HG02884 (cell line): Measurements from ENCODE around the gene GGT5.
"Not testable (repeated sequence)": the region's sequence is repeated elsewhere in the genome, so short reads cannot be mapped to it uniquely, and the experiment has no call there.

Experiments
- ATAC-seq: cut with Tn5 transposase; IDR thresholded peaks from one replicate; pipeline ENCODE4 v1.9.1; 2021; ENCODE audit warnings: mild to moderate bottlenecking, moderate library complexity; ENCODE audit not compliant: unreplicated experiment

The GGT5 gene, protein sequence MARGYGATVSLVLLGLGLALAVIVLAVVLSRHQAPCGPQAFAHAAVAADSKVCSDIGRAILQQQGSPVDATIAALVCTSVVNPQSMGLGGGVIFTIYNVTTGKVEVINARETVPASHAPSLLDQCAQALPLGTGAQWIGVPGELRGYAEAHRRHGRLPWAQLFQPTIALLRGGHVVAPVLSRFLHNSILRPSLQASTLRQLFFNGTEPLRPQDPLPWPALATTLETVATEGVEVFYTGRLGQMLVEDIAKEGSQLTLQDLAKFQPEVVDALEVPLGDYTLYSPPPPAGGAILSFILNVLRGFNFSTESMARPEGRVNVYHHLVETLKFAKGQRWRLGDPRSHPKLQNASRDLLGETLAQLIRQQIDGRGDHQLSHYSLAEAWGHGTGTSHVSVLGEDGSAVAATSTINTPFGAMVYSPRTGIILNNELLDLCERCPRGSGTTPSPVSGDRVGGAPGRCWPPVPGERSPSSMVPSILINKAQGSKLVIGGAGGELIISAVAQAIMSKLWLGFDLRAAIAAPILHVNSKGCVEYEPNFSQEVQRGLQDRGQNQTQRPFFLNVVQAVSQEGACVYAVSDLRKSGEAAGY

DNA sequence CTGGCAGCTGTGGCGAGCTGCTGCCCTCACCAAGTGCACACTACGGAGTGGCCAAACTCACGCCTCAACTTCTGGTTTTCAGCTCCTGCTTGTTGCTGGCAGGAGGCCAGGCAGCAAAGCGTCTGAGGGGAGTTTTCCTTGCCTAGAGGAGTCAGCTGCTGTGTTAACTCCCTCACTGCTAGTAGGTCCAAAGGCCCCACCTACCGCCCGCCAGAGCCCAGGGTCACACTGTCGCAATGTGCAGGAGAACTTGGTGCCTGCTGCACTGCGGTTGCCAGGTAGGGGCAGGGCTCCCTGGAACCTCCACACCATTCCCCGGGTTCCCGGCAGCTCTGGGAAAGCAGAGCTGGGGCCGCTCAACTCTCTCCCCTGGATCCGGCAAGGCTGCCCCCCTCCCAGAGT lies at the start of gene GGT5:
Gene GGT5, minus strand, starts transcription at position 53 of the 402 bp plus-strand sequence. CDS start 357 bp downstream, outside the sequence.
- ATAC-seq = not testable (repeated sequence)

DNA sequence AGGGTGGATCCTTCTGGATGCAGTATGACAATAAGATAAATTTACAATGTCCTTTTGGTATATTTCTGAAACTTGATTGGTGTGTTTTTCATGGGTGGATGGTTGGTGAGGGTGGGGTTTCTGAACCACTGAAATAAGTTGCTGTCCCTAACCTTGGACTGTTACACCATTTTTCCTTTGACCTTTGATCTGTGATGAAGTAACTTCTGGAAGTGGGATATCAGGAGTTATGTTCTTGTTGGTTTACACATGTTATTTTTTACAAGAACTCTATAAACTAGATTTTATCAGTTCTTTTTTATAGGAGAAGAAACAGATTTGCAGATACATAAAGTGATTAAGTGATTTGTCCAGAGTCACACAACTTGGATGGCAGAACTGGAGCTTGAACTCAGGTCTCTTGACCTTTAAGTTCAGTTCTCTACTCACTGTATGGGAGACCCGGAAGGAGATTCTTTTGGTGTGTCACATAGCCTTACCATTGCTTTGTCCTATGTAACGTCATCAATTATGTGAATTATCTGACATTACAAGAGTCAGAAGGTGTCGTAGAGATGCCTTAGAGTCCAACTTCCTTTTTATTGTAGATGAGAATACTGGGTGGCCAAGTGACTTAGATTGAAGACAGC lies 47.4 kb upstream of the GGT5 start:
- ATAC-seq = not testable (repeated sequence)

DNA sequence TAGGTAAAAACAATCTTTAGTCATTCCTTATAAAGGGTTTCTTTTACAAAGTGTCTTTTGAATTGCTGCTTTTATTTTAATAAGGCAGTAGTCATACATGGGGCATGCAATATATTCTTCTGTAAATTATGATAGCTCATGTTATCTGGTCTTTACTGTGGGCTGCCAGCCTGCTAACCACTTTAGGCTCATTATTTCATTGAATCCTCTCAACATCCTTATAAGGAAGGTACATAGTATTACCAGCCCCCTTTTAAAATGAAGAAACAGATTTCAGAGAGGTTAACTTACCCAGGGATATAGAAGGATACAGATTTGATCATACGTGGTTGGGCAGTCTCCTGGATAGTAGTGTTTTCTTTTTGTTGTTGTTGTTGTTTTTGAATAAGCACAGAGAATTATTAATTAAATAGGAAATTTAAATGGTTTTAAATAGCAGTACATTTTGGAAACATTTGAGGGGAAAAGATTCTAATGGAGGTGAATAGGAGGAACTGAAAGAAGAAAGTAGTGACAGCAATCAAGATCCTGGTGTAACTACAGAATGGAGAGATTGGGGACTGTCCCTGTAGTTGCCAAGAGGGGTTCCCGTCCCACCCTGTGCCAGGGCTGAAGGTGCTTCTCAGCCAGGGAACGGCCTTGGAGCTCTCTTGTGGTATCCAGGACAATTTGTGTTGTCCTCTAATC lies 46.8 kb upstream of the GGT5 start:
- ATAC-seq = no peak

- ATAC-seq = no peak
Observed at GRCh38 chr22:24290459-24290858, 45.6 kb upstream of the GGT5 start.

DNA sequence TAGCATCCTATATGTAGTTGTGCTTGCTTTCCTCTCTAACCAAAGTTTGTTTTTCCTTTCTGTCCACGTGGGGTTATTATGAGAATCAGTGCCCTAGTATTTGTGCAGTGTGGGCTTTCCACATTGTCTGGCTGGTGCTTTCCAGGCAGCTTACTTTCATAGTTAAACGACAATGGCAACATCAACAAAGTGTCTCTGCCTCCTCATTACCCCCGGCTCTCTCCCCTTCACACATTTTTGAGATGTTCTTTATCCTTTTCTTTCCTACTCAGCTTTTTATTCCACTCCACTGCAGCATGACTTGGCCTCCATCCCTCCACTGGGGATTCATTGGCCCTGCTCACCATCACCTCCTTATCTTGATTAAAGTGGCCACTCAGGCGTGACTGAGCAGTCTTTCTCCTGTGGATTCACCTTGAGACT lies 44.9 kb upstream of the GGT5 start:
- no peak for ATAC-seq

DNA sequence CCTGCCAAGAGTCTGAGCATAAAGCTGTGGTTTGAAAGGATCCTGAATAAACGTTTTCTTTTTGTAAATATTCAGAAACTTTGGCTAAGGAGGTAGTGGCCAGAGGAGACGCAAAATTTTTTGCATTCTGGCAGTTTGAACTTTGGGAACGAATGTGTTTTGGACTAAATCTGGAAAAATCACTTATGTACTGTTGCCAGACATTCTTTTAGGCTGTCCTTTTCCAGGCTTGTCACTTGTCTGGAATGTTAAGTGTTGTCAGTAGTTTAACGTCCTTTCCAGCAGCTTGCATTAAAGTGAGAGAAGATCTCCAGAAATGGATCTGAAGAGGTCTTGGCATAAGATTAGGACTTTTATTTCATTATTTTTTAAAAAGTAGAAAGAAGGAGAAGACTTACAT lies 44.2 kb upstream of the GGT5 start:
- ATAC-seq = no peak

- not testable (repeated sequence) for ATAC-seq
Observed at GRCh38 chr22:24287801-24288200, 42.9 kb upstream of the GGT5 start.

DNA sequence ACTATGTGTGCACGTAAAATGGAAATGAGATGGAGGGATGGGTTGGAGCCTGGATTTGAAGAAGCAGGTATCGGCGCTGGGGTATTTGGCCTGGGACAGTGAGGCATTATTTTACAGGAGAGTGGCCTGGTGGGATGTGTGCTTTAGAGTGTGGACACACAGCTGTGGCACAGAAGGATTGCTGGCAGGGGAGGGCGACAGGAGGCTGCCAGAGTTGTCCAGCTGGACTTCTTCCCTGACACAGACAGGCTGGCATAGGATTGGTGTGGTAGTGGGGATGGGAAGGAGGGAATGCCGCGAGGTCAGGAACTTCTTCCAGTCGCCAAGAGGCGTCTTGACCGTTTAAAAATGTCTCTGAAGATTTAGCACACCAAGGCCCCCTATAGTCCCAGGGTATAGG lies 42.3 kb upstream of the GGT5 start:
- ATAC-seq = not testable (repeated sequence)

DNA sequence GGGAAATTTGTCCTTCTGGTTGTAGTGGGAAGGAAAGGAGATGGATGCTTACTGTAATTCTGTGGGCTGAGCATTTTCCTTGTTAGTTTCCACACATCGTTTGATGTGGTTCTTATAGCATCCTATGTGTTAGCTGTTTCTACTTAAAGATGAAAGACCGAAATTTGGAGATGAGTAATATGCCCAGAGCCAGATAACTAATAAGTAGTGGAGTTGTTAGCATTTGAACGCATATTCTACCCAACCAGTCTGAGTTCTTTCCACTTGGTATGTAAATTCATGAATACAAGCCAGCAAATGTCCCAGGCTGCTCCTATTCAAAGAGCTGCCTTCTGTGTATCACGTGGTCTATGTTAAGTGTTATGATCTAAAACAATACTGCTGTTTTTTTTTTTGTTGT lies 40.4 kb upstream of the GGT5 start:
- ATAC-seq = no peak

GRCh38 chr22:24284747-24285203 lies 39.9 kb upstream of the GGT5 start:
- no peak for ATAC-seq

DNA sequence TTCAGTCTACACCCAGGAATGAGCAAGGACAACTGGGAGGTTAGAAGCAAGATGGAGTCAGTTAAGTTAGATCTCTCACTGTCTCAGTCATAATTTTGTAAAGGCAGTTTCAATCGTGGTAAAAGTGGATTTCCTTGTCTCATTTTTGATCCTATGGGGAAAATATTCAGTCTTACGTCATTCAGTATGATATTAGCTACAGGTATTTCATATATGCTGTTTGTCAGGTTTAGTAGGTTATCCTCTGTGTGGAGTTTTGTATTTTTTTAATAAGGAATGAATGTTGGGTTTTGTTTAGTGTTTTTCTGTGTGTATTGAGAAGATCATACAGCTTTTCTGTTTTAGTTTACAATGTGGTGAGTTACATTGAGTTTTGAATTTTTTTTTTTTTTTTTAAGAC lies 37.5 kb upstream of the GGT5 start:
- ATAC-seq = no peak

DNA sequence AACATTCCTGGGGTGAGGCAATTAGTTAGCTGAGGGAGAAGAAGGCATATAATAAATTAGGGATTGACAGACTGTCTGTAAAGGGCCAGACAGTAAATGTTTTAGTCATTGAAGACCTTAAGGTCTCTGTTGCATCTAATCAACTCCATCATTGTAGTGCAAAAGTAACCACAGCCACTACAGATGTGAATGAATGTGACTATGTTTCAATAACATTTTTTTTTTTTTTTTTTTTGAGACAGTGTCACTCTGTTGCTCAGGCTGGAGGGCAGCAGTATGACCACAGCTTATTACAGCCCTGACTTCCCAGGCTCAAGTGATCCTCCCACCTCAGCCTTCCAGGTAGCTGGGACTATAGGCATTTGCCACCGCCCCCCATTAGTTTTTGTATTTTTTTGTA lies 35.5 kb upstream of the GGT5 start:
- ATAC-seq = not testable (repeated sequence)

DNA sequence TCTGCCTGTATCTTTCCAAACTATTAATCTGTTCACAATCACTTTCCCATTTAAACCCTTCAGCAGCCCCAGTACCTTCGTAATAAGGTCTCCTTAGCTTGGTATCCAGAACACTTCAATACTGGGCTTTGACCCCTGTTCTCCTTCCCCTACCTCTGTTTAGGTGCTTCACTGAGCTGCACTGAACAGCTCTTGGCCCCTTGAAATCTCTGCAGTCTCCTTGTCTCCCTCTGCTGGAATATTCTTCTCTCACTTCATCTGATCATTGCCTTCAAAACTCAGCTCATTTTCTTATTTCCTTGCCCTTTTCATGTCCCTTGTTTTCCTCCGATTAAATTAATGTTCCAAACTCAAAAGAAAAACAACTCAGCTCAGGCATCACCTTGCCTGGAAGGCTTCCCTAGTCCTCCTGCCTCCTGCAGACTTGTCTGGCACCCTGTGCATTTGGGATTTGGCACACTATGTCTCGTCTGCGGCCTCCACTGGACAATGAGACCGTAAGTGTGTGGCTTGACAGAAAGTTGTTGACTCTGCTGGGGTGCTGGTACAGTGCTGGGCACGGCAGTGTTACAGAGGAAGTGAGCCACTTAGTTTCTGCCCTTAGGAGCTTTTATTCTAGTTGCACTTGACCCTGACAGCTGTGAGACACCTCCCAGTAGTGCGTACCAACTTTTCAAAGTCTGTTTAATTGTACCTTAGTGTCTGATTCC lies 30.0 kb upstream of the GGT5 start:
- not testable (repeated sequence) for ATAC-seq

DNA sequence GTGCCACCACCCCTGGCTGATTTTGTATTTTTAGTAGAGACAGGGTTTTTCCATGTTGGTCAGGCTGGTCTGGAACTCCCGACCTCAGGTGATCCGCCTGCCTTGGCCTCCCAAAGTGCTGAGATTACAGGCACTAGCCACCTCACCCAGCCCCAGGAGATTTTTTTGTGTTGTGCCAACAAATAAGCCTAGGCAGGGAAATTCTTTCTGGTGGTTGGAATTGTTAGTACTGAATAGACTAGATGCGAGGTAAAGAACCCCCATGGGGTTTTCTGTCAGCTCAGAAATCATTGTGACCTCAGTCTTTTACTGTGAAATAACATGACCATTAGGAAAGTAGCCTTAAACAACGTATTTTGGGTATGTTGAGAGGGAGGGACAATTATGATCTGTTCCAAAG lies 29.0 kb upstream of the GGT5 start:
- ATAC-seq = not testable (repeated sequence)

DNA sequence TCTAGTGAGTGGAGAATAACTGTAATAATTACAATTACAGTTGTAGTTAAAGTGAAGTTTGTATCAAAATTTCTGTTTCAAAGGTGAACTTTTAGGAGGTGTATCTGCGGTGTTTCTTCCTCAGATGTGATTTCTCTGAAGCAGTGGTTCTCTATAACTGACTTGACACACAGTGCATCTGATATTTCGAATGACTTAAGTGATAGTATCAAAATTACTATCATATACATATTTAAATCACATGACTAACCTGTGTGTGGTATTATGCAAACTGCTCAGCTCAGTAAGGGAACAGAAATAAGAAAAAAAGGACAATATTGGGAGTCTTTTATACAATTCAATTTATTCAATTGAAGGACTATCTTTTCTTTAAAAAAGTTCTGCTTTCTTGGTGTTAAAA lies 28.1 kb upstream of the GGT5 start:
- not testable (repeated sequence) for ATAC-seq

GRCh38 chr22:24271386-24271854 lies 26.5 kb upstream of the GGT5 start:
- no peak for ATAC-seq

DNA sequence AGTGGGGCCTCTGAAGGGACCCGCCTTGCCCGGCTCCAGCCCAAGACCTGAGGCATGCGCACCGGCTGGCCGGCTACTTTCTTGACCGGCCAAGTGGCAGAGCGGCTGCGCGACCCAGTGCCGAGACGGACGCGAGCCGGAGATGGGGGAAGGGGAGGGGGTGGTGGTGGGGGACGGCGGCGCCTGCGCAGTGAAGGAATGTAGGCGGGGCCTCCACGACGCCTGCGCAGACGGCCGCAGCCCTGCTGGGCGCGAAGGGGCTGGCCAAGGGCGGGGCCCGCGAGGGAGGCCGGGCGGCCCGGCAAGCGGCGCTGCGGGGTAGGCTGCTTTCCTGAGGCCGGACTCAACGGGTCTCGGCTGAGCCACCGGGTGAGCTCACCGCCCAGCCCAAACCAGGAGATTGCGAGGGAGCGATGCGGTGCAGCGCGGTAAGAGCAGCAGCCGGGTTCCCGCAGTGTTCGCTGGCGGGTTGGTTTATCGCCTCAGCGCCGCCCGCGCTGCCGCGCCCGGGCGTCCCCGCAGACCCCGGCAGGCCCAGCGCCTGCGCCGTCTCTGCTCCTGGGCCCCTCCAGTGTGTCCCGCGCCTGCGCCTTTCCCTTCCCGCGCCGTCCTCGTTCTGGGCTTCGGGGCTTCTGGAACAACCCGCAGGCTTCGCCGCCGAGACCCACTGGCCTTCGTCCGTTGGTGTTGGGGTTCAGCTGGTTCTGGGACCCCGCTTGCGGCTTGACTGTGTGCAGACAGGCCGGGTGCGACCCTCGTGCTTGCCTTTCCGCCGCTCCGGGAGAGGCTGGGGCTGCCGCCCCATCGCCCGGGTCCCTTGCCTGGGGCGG lies 25.9 kb upstream of the GGT5 start, which contains the start of gene SPECC1L:
Gene SPECC1L, plus strand, starts transcription at position 276 of the 830 bp plus-strand sequence. CDS start 31,401 bp downstream, outside the sequence.
- peak; percentile 85 for ATAC-seq

GRCh38 chr22:24266495-24266894 lies 21.6 kb upstream of the GGT5 start:
- not testable (repeated sequence) for ATAC-seq

GRCh38 chr22:24265734-24266133 lies 20.9 kb upstream of the GGT5 start:
- no peak for ATAC-seq
